ENCODE results near the gene ADAM22. TPM values are rescaled to one million over a fixed set of nuclear protein-coding genes. Genes with fewer than 3 reads are reported as not detected.

Gene ADAM22
- total and polyA plus RNA-seq, 10 of the 15 experiments (the other 5 are each of a cell fraction or from before 2014, with no cell fraction given), result 1.4 to 24.5 (median 7.6) TPM

- TF ChIP-seq ZBTB4 (CRISPR knock-in tag; IDR thresholded peaks at IDR 0.05) (no peak), CEBPB (IDR thresholded peaks at IDR 0.05; ENCODE audit: borderline replicate concordance in 1 of 2, low read depth in 2 of 2, low read length in 2 of 2) (no peak), POU2F2 (IDR thresholded peaks at IDR 0.05; ENCODE audit: borderline replicate concordance, low read depth, low read length) (no peak), HSF1 (IDR thresholded peaks at IDR 0.05; ENCODE audit: low read depth, low read length) (no peak), ZNF207 (IDR thresholded peaks at IDR 0.05; ENCODE audit: borderline replicate concordance) (no peak), EZH2 (IDR thresholded peaks at IDR 0.05; ENCODE audit: borderline replicate concordance, control insufficient read depth, low read depth, low read length) (no peak), SMARCA5 (IDR thresholded peaks at IDR 0.05) (no peak), ZNF274 (IDR thresholded peaks at IDR 0.05; ENCODE audit: insufficient read depth, insufficient read length) (no peak), EED (IDR thresholded peaks at IDR 0.05; ENCODE audit: low read depth) (no peak), TCF3 (IDR thresholded peaks at IDR 0.05; ENCODE audit: borderline replicate concordance, insufficient read depth, low read depth, low read length) (no peak)
Observed at GRCh38 chr7:87966271-87966670, 32.2 kb downstream of the ADAM22 start (continued).

All from GM12878 (cell line).